ENCODE results near the gene RCSD1. TPM values are rescaled to one million over a fixed set of nuclear protein-coding genes. Genes with fewer than 3 reads are reported as not detected.

The RCSD1 gene
- total RNA-seq, 2 experiments from 2014 or later, result 42.3 to 44.6 TPM

DNA sequence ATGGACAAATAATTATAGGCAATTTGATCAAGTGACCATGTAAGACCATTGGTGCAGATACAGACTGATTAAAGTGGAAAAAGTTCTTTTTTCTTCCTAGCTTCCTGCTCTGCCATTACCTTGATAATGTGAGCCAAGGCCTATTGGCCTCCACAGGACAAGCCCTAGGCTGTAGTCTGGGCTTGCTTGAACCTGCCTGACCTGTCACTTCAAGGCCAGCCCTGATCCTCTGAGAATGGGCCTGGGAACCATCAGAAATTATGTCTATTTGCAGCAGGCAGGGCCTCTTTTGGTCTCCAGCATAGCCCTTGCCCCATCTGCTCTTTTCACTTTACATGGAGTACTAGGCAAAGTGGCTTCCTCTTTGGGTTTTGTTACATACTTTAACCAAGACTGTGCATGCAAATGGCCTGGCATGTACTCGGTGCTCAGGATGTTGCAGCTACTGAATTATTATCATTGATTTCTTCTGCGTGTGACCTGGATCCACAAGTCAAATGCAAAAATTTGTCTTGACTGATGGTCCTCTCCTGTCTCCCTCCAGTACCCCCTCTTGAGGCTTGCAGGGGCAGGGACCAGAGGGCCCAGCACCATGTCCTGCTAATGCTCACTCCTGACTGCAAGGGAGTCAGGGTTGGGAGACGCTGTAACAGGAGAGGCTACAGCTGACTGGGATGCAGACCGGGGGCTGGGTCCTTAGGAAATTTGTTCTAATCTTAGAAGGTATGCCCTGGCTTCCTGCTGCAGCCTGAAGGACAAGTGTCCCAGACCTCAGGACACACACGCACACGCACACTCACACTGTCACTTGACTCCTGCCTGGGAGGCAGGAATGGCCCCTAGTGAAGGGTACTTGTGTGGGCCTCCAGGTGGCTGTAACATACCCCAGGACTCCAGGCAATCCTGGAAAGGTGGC, 39.4 kb downstream of the RCSD1 start:
- H3K4me3 Mint-ChIP-seq, result no peak overlapping the region
- no peak overlapping the region for H3K4me3 ChIP-seq (ENCODE audit: low read length)
- H3K27ac ChIP-seq (ENCODE audit: low read depth in 1 of 2, low read length in 2 of 2), result peak overlapping the region; percentile 4 to 14
- H3K36me3 ChIP-seq (ENCODE audit: insufficient read depth, low read length), result peaks cover 84% of the 10 kb centered on the region
- H3K9me3 ChIP-seq (ENCODE audit: control insufficient read depth in 1 of 2, insufficient read depth in 1 of 2, low read length in 2 of 2), result no peaks in the 10 kb centered on the region
- DNase-seq, result no peak
- H3K27me3 ChIP-seq (ENCODE audit: control insufficient read depth in 1 of 2, insufficient read depth in 2 of 2, low read length in 2 of 2), result no peaks in the 10 kb centered on the region
- H3K27ac Mint-ChIP-seq, result no peak overlapping the region
- POLR2A ChIA-PET, result interaction anchor here (1.1 kb wide), 2 partner anchors 19 to 21 kb away, joined by 3 to 4 read pairs; no protein-coding TSS in a partner anchor
- TF ChIP-seq, protein P1, sequence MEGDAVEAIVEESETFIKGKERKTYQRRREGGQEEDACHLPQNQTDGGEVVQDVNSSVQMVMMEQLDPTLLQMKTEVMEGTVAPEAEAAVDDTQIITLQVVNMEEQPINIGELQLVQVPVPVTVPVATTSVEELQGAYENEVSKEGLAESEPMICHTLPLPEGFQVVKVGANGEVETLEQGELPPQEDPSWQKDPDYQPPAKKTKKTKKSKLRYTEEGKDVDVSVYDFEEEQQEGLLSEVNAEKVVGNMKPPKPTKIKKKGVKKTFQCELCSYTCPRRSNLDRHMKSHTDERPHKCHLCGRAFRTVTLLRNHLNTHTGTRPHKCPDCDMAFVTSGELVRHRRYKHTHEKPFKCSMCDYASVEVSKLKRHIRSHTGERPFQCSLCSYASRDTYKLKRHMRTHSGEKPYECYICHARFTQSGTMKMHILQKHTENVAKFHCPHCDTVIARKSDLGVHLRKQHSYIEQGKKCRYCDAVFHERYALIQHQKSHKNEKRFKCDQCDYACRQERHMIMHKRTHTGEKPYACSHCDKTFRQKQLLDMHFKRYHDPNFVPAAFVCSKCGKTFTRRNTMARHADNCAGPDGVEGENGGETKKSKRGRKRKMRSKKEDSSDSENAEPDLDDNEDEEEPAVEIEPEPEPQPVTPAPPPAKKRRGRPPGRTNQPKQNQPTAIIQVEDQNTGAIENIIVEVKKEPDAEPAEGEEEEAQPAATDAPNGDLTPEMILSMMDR (IDR thresholded peaks at IDR 0.05), result no peak
- peaks cover 59% of the 10 kb centered on the region for H3K4me1 ChIP-seq (ENCODE audit: insufficient read depth, low read length)
- intact Hi-C loops (cut with DNase I, micrococcal nuclease), result loop anchor here in 1 of 2 experiments (5.0 kb wide), 1 partner anchor 37 kb away; the partner anchor contains the start of gene RCSD1
- peaks cover 93% of the 10 kb centered on the region for H3K4me1 Mint-ChIP-seq (ENCODE audit: low read depth)
- no peaks in the 10 kb centered on the region for H3K27me3 Mint-ChIP-seq
- H3K36me3 Mint-ChIP-seq (ENCODE audit: low read depth), result peaks cover 94% of the 10 kb centered on the region
- ATAC-seq (ENCODE audit: poor library complexity), result no peak
- CTCF ChIA-PET, result interaction anchor here (0.7 to 0.9 kb wide), 3 partner anchors 66 to 116 kb away, joined by 3 to 4 read pairs (median 3); partner anchors contain the start of gene CREG1
- H3K9me3 Mint-ChIP-seq, result no peaks in the 10 kb centered on the region

DNA sequence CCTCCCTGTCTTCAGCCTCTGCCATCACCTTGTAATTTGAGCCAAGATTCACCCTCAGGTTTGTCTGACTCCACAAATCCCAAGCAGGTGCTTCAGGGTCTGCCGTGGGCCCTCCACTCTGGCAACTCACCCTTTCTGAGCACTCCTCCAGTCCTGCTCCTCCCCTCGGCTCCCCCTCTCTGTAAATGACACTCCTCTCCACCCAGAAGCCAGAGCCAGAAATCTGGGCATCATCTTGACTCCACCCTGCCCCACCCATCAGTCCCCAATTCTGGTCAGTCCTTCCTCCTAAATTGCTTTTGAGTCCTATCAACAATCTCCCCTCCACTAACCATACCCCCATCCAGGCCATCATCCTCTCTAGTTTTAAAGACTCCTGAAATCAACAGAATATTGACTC, 40.5 kb downstream of the RCSD1 start:
- Mint-ChIP-seq H3K36me3 (ENCODE audit: low read depth) (peaks cover 86% of the 10 kb centered on the region), H3K27ac (no peak overlapping the region), H3K4me3 (no peak overlapping the region), H3K9me3 (no peaks in the 10 kb centered on the region), H3K27me3 (no peaks in the 10 kb centered on the region), H3K4me1 (ENCODE audit: low read depth) (peaks cover 87% of the 10 kb centered on the region)
- Histone ChIP-seq H3K9me3 (ENCODE audit: control insufficient read depth in 1 of 2, insufficient read depth in 1 of 2, low read length in 2 of 2) (no peaks in the 10 kb centered on the region), H3K27me3 (ENCODE audit: control insufficient read depth in 1 of 2, insufficient read depth in 2 of 2, low read length in 2 of 2) (no peaks in the 10 kb centered on the region), H3K36me3 (ENCODE audit: insufficient read depth, low read length) (peaks cover 83% of the 10 kb centered on the region), H3K4me1 (ENCODE audit: insufficient read depth, low read length) (peaks cover 63% of the 10 kb centered on the region), H3K4me3 (ENCODE audit: low read length) (no peak overlapping the region), H3K27ac (ENCODE audit: low read depth in 1 of 2, low read length in 2 of 2) (peak overlapping the region; percentile 14 to 25)
- intact Hi-C loops (cut with DNase I, micrococcal nuclease), result no loop called here
- ATAC-seq (ENCODE audit: poor library complexity) (no peak), DNase-seq (no peak)
- CTCF ChIA-PET, result interaction anchor here (0.9 kb wide), 1 partner anchor 70 kb away, joined by 3 read pairs; no protein-coding TSS in a partner anchor
- TF ChIP-seq, protein P1 (IDR thresholded peaks at IDR 0.05), result no peak
- POLR2A ChIA-PET, result interaction anchor here (1.1 kb wide), 1 partner anchor 22 kb away, joined by 3 read pairs; no protein-coding TSS in a partner anchor

DNA sequence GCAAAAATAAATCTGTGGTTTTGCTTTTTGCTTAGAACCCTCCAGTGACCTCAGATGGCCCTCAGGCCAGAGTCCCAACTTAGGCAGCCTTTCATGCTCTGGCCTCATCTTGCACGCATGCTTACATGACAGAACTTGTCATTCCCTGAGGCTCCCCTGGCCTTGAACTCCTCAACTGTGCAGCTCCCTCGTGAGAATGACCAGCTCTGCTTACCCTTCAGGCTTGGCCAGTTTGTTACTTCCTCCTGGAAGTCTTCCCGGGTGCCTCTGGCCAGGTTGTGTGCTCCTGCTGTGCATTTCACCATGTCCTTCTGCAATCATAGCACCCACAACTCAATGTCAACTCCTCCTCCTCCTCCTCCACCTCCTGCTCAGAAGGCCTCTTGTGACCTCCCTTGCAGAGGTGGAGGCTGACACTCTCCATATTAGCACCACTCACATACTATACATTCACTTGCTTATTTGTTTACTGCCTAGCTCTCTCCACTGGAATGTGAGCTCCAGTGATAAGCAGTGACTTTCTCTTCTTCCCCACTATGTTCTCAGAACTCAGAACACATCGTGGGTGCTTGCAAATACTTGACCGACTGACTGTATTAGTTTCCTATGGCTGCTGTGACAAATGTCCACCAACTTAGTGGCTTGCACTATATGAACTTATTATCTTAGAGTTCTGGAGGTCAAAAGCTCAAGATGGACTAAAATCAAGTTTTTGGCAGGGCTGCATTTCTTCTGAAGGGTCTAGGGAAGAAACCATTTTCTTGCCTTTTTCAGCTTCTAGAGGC, 41.9 kb downstream of the RCSD1 start:
- H3K4me1 ChIP-seq (ENCODE audit: insufficient read depth, low read length), result peaks cover 61% of the 10 kb centered on the region
- H3K27ac ChIP-seq (ENCODE audit: low read depth in 1 of 2, low read length in 2 of 2), result peak overlapping the region in 1 of 2 donors; percentile 14
- Mint-ChIP-seq H3K27ac (no peak overlapping the region), H3K4me3 (no peak overlapping the region), H3K27me3 (no peaks in the 10 kb centered on the region), H3K36me3 (ENCODE audit: low read depth) (peaks cover 82% of the 10 kb centered on the region), H3K9me3 (no peaks in the 10 kb centered on the region), H3K4me1 (ENCODE audit: low read depth) (peaks cover 76% of the 10 kb centered on the region)
- TF ChIP-seq, protein P1 (IDR thresholded peaks at IDR 0.05), result no peak
- DNase-seq, result no peak
- no peak for ATAC-seq (ENCODE audit: poor library complexity)
- peaks cover 84% of the 10 kb centered on the region for H3K36me3 ChIP-seq (ENCODE audit: insufficient read depth, low read length)
- H3K9me3 ChIP-seq (ENCODE audit: control insufficient read depth in 1 of 2, insufficient read depth in 1 of 2, low read length in 2 of 2), result no peaks in the 10 kb centered on the region
- no peaks in the 10 kb centered on the region for H3K27me3 ChIP-seq (ENCODE audit: control insufficient read depth in 1 of 2, insufficient read depth in 2 of 2, low read length in 2 of 2)
- ChIA-PET CTCF (interaction anchor here (1.5 kb wide), 1 partner anchor 71 kb away, joined by 4 read pairs; no protein-coding TSS in a partner anchor), POLR2A (interaction anchor here (1.6 to 2.1 kb wide), 2 partner anchors 17 to 29 kb away, joined by 4 to 5 read pairs; no protein-coding TSS in a partner anchor)
- no peak overlapping the region for H3K4me3 ChIP-seq (ENCODE audit: low read length)
- intact Hi-C loops (cut with DNase I, micrococcal nuclease), result no loop called here

Measured in CD4-positive, alpha-beta T cell (primary cell).